NB4 (cell line): ENCODE data around the gene TYK2.

Source experiments
- POLR2A ChIP-seq: IDR thresholded peaks from 2 replicates; pipeline ENCODE4 v1.6.1; 2011; ENCODE audit warnings: mild to moderate bottlenecking; ENCODE audit not compliant: insufficient read length; ENCODE audit errors: extremely low read depth
- TF ChIP-seq, protein P1 (sequence below): IDR thresholded peaks from one replicate; pipeline ENCODE4 v1.5.1; 2012; ENCODE audit warnings: low read depth, low read length

DNA sequence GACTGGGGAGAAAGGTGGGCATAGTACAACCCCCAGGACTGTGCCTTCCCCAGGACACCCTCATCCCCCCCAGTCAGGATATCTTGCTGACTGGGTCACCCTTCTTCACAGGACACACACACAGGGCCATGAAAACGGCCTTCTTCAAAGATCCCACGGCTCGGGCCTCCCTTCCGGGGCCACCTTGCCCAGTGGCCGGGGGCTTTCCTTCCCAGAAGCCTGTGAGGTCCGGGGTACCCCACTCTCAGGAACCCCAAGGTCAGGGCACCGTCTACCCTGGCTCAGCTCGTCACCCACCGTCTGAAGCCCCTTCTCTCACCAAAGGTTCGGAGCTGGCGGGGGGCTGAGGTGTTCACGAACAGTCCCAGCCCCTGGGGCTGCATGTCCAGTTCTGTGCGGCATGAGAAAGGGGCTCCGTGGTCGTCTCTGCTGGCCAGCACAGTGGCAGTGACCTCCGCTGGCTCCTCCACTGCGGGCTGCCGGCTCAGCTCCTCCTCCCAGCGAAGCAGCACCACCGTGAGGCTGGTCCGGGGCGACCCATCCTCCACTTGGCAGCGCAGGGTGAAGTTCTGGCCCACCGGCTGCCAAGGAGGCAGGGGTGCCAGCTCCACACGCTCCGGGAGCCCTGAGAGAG, 44.9 kb downstream of the TYK2 start:
- TF ChIP-seq, protein P1, sequence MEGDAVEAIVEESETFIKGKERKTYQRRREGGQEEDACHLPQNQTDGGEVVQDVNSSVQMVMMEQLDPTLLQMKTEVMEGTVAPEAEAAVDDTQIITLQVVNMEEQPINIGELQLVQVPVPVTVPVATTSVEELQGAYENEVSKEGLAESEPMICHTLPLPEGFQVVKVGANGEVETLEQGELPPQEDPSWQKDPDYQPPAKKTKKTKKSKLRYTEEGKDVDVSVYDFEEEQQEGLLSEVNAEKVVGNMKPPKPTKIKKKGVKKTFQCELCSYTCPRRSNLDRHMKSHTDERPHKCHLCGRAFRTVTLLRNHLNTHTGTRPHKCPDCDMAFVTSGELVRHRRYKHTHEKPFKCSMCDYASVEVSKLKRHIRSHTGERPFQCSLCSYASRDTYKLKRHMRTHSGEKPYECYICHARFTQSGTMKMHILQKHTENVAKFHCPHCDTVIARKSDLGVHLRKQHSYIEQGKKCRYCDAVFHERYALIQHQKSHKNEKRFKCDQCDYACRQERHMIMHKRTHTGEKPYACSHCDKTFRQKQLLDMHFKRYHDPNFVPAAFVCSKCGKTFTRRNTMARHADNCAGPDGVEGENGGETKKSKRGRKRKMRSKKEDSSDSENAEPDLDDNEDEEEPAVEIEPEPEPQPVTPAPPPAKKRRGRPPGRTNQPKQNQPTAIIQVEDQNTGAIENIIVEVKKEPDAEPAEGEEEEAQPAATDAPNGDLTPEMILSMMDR: no peak
- TF ChIP-seq POLR2A: no peak
